ENCODE results near the gene OXT. TPM values are rescaled to one million over a fixed set of nuclear protein-coding genes. Genes with fewer than 3 reads are reported as not detected.

OXT gene
- total RNA-seq, 1 experiment from 2014 or later = not detected

DNA sequence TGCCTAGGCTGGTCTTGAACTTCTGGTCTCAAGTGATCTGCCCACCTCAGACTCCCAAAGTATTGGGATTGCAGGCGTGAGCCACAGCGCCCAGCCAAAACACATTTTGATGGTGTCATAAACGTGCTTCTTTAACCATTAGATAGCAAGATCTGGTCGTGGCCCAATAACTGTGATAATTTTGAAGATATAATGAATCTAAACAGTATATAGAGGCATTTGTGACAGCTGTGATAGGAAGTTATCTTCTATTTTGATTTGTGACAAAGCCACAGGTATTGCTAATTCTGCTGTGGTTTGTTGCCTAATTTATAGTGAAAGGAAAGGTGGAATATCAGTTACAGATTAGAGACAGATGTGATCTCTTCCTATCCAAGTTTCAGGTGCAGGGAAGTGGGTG lies 695 bp upstream of the OXT start:
- no peak overlapping the region for H2BK20ac ChIP-seq (ENCODE audit: low read depth, low read length, poor library complexity, severe bottlenecking)
- H3K27ac ChIP-seq (ENCODE audit: insufficient read length, low read depth, low read length) = no peak overlapping the region
- no peak overlapping the region for H3K56ac ChIP-seq (ENCODE audit: insufficient read length, low read depth, low read length)
- no peak overlapping the region for H3K14ac ChIP-seq (ENCODE audit: insufficient read depth, low read length)
- H3K9ac ChIP-seq (ENCODE audit: extremely low read depth, insufficient read length, low read length) = no peak overlapping the region
- no peak overlapping the region for H2AFZ ChIP-seq (ENCODE audit: low read length)
- peak overlapping the region in 1 of 2 experiments; percentile 10; a peak in 2 of 5 replicates for H3K4me3 Mint-ChIP-seq
- peaks cover 6% of the 10 kb centered on the region in 2 experiments for H3K4me1 Mint-ChIP-seq
- no peak overlapping the region for H2BK5ac ChIP-seq (ENCODE audit: insufficient read length, low read length)
- H2BK120ac ChIP-seq (ENCODE audit: low read depth, low read length, poor library complexity, severe bottlenecking) = no peak overlapping the region
- no peak overlapping the region for H4K91ac ChIP-seq (ENCODE audit: insufficient read length, low read depth, low read length)
- TF ChIP-seq, protein P1, sequence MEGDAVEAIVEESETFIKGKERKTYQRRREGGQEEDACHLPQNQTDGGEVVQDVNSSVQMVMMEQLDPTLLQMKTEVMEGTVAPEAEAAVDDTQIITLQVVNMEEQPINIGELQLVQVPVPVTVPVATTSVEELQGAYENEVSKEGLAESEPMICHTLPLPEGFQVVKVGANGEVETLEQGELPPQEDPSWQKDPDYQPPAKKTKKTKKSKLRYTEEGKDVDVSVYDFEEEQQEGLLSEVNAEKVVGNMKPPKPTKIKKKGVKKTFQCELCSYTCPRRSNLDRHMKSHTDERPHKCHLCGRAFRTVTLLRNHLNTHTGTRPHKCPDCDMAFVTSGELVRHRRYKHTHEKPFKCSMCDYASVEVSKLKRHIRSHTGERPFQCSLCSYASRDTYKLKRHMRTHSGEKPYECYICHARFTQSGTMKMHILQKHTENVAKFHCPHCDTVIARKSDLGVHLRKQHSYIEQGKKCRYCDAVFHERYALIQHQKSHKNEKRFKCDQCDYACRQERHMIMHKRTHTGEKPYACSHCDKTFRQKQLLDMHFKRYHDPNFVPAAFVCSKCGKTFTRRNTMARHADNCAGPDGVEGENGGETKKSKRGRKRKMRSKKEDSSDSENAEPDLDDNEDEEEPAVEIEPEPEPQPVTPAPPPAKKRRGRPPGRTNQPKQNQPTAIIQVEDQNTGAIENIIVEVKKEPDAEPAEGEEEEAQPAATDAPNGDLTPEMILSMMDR (conservative IDR thresholded peaks at IDR 0.05) = no peak
- peaks cover 54% of the 10 kb centered on the region for H3K27me3 Mint-ChIP-seq (ENCODE audit: low read depth)
- H3T11ph ChIP-seq (ENCODE audit: low read length) = no peak overlapping the region
- H3K27me3 ChIP-seq (ENCODE audit: insufficient read depth, low read length) = peaks cover 9% of the 10 kb centered on the region; the same call in 1 of the 2 replicates
- H3K79me2 ChIP-seq (ENCODE audit: insufficient read depth, low read length) = no peaks in the 10 kb centered on the region
- peaks cover 10% of the 10 kb centered on the region for H3K9me3 ChIP-seq (ENCODE audit: control insufficient read depth, low read depth, low read length)
- H3K23ac ChIP-seq (ENCODE audit: insufficient read length, low read depth, low read length) = no peak overlapping the region
- H3K79me1 ChIP-seq (ENCODE audit: insufficient read depth, low read depth, low read length, poor library complexity, severe bottlenecking) = no peaks in the 10 kb centered on the region
- no peaks in the 10 kb centered on the region for H3K4me1 ChIP-seq (ENCODE audit: insufficient read depth, low read length)
- H4K8ac ChIP-seq (replicated peaks; ENCODE audit: insufficient read length, low read depth, low read length) = no peak overlapping the region
- H3K36me3 Mint-ChIP-seq (ENCODE audit: insufficient read depth in 1 of 3, low read depth in 3 of 3) = no peaks in the 10 kb centered on the region; a peak in 2 of 7 replicates
- no peak for DNase-seq
- H4K5ac ChIP-seq (ENCODE audit: insufficient read length, low read depth, low read length) = no peak overlapping the region
- H3K9me3 Mint-ChIP-seq = peaks cover 7 to 12% of the 10 kb centered on the region in 2 experiments
- H2AK5ac ChIP-seq (ENCODE audit: insufficient read length, low read length) = no peak overlapping the region
- H2BK15ac ChIP-seq (ENCODE audit: low read depth, low read length) = no peak overlapping the region
- H3K27ac Mint-ChIP-seq = no peak overlapping the region
- no peak overlapping the region for H2BK12ac ChIP-seq (ENCODE audit: insufficient read length, low read depth, low read length)
- no peak overlapping the region for H3K4ac ChIP-seq (ENCODE audit: low read depth, low read length)
- H4K20me1 ChIP-seq (ENCODE audit: control insufficient read depth, insufficient read depth, insufficient read length) = no peaks in the 10 kb centered on the region
- no peaks in the 10 kb centered on the region for H3K23me2 ChIP-seq (ENCODE audit: insufficient read length, low read depth, low read length, poor library complexity, severe bottlenecking)
- no peak overlapping the region for H3K4me2 ChIP-seq (ENCODE audit: insufficient read depth, insufficient read length, low read length)
- no peak overlapping the region for H3K18ac ChIP-seq (ENCODE audit: insufficient read length, low read depth, low read length)
- WGBS (ENCODE audit: extremely low coverage, insufficient read length, low lambda C conversion rate) = no CpG with 5 or more reads among the region's 4 CpGs
